HUES48 (cell line): Measurements from ENCODE around the gene TEAD1.

Experiments
- H3K27ac ChIP-seq: one replicate; pipeline ENCODE4 v1.7.0; 2013; ENCODE audit warnings: low read depth, low read length, inconsistent platforms
- H3K27me3 ChIP-seq: 2 replicates; pipeline ENCODE4 v1.6.1; 2013; ENCODE audit warnings: mild to moderate bottlenecking, low read length; ENCODE audit not compliant: control insufficient read depth, insufficient read depth
- H3K36me3 ChIP-seq: 2 replicates; pipeline ENCODE4 v1.6.1; 2013; ENCODE audit warnings: low read length; ENCODE audit not compliant: control insufficient read depth, insufficient read depth
- H3K4me1 ChIP-seq: 2 replicates; pipeline ENCODE4 v1.6.1; 2013; ENCODE audit warnings: mild to moderate bottlenecking, low read length; ENCODE audit not compliant: control insufficient read depth, insufficient read depth
- H3K4me3 ChIP-seq: 2 replicates; pipeline ENCODE4 v1.5.1; 2013; ENCODE audit warnings: mild to moderate bottlenecking, low read depth, low read length
- H3K9ac ChIP-seq: 2 replicates; pipeline ENCODE4 v1.6.1; 2013; ENCODE audit warnings: mild to moderate bottlenecking, low read depth, low read length, moderate library complexity
- H3K9me3 ChIP-seq: 2 replicates; pipeline ENCODE4 v1.6.1; 2013; ENCODE audit warnings: low read length; ENCODE audit not compliant: control insufficient read depth, insufficient read depth

Gene TEAD1

GRCh38 chr11:12927221-12927620 is 253.0 kb downstream of the TEAD1 start:
- H3K36me3 ChIP-seq: peaks cover 37% of the 10 kb centered on the region

GRCh38 chr11:12927886-12928285 is 253.7 kb downstream of the TEAD1 start:
- Histone ChIP-seq H3K4me3 (no peak overlapping the region), H3K9ac (no peak overlapping the region), H3K36me3 (peaks cover 44% of the 10 kb centered on the region), H3K27ac (no peak overlapping the region), H3K27me3 (no peaks in the 10 kb centered on the region), H3K9me3 (no peaks in the 10 kb centered on the region), H3K4me1 (no peaks in the 10 kb centered on the region; the same call in 1 of the 2 replicates)

More at GRCh38 chr11:12927221-12927620, 253.0 kb downstream of the TEAD1 start:
- no peak overlapping the region for H3K27ac ChIP-seq
- no peaks in the 10 kb centered on the region for H3K27me3 ChIP-seq
- no peaks in the 10 kb centered on the region for H3K9me3 ChIP-seq
- no peaks in the 10 kb centered on the region; the same call in 1 of the 2 replicates for H3K4me1 ChIP-seq
- no peak overlapping the region for H3K4me3 ChIP-seq
- H3K9ac ChIP-seq: no peak overlapping the region

- Histone ChIP-seq H3K27ac (no peak overlapping the region), H3K9me3 (no peaks in the 10 kb centered on the region), H3K4me3 (no peak overlapping the region), H3K36me3 (peaks cover 35% of the 10 kb centered on the region), H3K27me3 (no peaks in the 10 kb centered on the region), H3K4me1 (no peaks in the 10 kb centered on the region), H3K9ac (no peak overlapping the region)
Observed at GRCh38 chr11:12930850-12931249, 256.6 kb downstream of the TEAD1 start.

GRCh38 chr11:12932485-12932884 is 258.3 kb downstream of the TEAD1 start:
- Histone ChIP-seq H3K9ac (no peak overlapping the region), H3K9me3 (no peaks in the 10 kb centered on the region), H3K27ac (no peak overlapping the region), H3K4me3 (no peak overlapping the region), H3K27me3 (no peaks in the 10 kb centered on the region), H3K4me1 (no peaks in the 10 kb centered on the region), H3K36me3 (peaks cover 42% of the 10 kb centered on the region)

GRCh38 chr11:12936200-12936599 is 262.0 kb downstream of the TEAD1 start:
- no peak overlapping the region for H3K4me3 ChIP-seq
- H3K27ac ChIP-seq: no peak overlapping the region
- no peaks in the 10 kb centered on the region for H3K9me3 ChIP-seq
- H3K4me1 ChIP-seq: no peaks in the 10 kb centered on the region
- H3K9ac ChIP-seq: no peak overlapping the region
- peaks cover 59% of the 10 kb centered on the region for H3K36me3 ChIP-seq
- H3K27me3 ChIP-seq: no peaks in the 10 kb centered on the region

GRCh38 chr11:12938590-12939247 is 264.5 kb downstream of the TEAD1 start:
- Histone ChIP-seq H3K9ac (no peak overlapping the region), H3K36me3 (peaks cover 51% of the 10 kb centered on the region), H3K27ac (no peak overlapping the region), H3K9me3 (no peaks in the 10 kb centered on the region), H3K27me3 (no peaks in the 10 kb centered on the region), H3K4me3 (no peak overlapping the region), H3K4me1 (no peaks in the 10 kb centered on the region)

GRCh38 chr11:12941671-12942070 is 267.4 kb downstream of the TEAD1 start:
- Histone ChIP-seq H3K9me3 (no peaks in the 10 kb centered on the region), H3K36me3 (peaks cover 51% of the 10 kb centered on the region)

GRCh38 chr11:12942157-12942556 is 267.9 kb downstream of the TEAD1 start:
- no peak overlapping the region for H3K9ac ChIP-seq
- no peaks in the 10 kb centered on the region for H3K4me1 ChIP-seq
- H3K27ac ChIP-seq: no peak overlapping the region
- H3K4me3 ChIP-seq: no peak overlapping the region
- H3K36me3 ChIP-seq: peaks cover 46% of the 10 kb centered on the region
- H3K9me3 ChIP-seq: no peaks in the 10 kb centered on the region
- H3K27me3 ChIP-seq: no peaks in the 10 kb centered on the region

More at GRCh38 chr11:12941671-12942070, 267.4 kb downstream of the TEAD1 start:
- H3K4me3 ChIP-seq: no peak overlapping the region
- H3K4me1 ChIP-seq: no peaks in the 10 kb centered on the region
- H3K9ac ChIP-seq: no peak overlapping the region
- no peak overlapping the region for H3K27ac ChIP-seq
- H3K27me3 ChIP-seq: no peaks in the 10 kb centered on the region

GRCh38 chr11:12943311-12943710 is 269.1 kb downstream of the TEAD1 start:
- H3K9ac ChIP-seq: no peak overlapping the region
- H3K27ac ChIP-seq: no peak overlapping the region
- no peaks in the 10 kb centered on the region for H3K27me3 ChIP-seq
- peaks cover 38% of the 10 kb centered on the region for H3K36me3 ChIP-seq
- no peaks in the 10 kb centered on the region for H3K9me3 ChIP-seq
- no peak overlapping the region for H3K4me3 ChIP-seq
- no peaks in the 10 kb centered on the region for H3K4me1 ChIP-seq

GRCh38 chr11:12944889-12945288 is 270.7 kb downstream of the TEAD1 start:
- Histone ChIP-seq H3K9ac (no peak overlapping the region), H3K4me1 (no peaks in the 10 kb centered on the region), H3K36me3 (peaks cover 22% of the 10 kb centered on the region; the same call in 1 of the 2 replicates), H3K27me3 (no peaks in the 10 kb centered on the region), H3K9me3 (no peaks in the 10 kb centered on the region), H3K27ac (no peak overlapping the region), H3K4me3 (no peak overlapping the region)

- Histone ChIP-seq H3K4me1 (no peaks in the 10 kb centered on the region), H3K27ac (no peak overlapping the region)
Observed at GRCh38 chr11:12949453-12949852, 275.2 kb downstream of the TEAD1 start.

More at GRCh38 chr11:12949453-12949852, 275.2 kb downstream of the TEAD1 start:
- H3K36me3 ChIP-seq: no peaks in the 10 kb centered on the region
- no peaks in the 10 kb centered on the region for H3K27me3 ChIP-seq
- H3K9me3 ChIP-seq: no peaks in the 10 kb centered on the region
- H3K4me3 ChIP-seq: no peak overlapping the region
- no peak overlapping the region for H3K9ac ChIP-seq
